ENCODE data around the gene DPEP3.

The DPEP3 gene

DNA sequence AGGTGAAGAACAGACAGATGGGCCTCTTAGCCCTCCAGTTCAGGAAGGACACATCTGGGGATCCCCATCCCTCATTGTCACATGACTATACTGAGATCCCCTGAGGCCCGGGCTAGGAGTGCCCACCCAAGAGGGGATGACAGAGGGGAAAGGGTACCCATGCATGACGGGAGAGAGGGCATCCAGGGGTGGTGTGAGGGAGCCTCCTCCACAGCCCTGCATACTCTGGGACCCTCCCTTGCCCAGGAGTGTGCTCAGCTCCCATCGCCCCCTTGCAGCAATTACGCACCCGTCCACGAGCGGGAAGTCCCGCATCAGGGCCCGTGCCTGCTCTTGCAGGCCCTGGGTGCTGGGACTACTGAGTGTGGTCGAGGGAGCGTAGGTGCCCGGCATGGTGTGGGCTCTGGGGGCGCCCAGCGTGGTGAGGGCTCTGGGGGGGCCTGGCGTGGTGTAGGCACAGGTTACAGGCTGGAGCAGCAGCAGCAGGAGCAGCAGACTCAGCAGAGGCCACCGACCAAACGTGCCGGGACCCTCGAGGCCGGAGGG, 12.4 kb upstream of the DPEP3 start:
- TF ChIP-seq, protein P1, sequence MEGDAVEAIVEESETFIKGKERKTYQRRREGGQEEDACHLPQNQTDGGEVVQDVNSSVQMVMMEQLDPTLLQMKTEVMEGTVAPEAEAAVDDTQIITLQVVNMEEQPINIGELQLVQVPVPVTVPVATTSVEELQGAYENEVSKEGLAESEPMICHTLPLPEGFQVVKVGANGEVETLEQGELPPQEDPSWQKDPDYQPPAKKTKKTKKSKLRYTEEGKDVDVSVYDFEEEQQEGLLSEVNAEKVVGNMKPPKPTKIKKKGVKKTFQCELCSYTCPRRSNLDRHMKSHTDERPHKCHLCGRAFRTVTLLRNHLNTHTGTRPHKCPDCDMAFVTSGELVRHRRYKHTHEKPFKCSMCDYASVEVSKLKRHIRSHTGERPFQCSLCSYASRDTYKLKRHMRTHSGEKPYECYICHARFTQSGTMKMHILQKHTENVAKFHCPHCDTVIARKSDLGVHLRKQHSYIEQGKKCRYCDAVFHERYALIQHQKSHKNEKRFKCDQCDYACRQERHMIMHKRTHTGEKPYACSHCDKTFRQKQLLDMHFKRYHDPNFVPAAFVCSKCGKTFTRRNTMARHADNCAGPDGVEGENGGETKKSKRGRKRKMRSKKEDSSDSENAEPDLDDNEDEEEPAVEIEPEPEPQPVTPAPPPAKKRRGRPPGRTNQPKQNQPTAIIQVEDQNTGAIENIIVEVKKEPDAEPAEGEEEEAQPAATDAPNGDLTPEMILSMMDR (IDR thresholded peaks at IDR 0.05; ENCODE audit: insufficient read depth, low read depth, low read length, missing control alignments) = no peak
- DNase-seq (ENCODE audit: low read depth) = no peak
- H3K4me3 ChIP-seq (ENCODE audit: low read length) = no peak overlapping the region

DNA sequence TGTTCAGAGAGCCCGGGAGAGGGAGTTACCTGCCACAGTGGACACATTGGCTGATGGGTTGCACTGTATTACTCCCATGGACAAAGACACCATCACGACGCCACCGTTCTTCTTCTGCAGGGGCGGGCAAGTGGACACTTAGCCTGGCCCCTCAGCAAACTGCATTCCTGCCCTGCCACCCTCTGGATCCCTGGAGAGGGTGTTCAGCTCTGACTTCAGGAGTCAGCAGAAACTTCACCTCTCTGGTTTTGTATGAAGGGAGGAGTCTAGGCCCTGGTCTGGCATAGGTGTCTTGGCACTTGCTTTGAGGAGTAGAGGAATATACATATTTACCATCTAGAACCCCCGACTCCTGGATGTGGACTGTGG, 9.7 kb upstream of the DPEP3 start:
- TF ChIP-seq, protein P1 (IDR thresholded peaks at IDR 0.05; ENCODE audit: insufficient read depth, low read depth, low read length, missing control alignments) = no peak
- DNase-seq (ENCODE audit: low read depth) = no peak
- H3K4me3 ChIP-seq (ENCODE audit: low read length) = no peak overlapping the region

DNA sequence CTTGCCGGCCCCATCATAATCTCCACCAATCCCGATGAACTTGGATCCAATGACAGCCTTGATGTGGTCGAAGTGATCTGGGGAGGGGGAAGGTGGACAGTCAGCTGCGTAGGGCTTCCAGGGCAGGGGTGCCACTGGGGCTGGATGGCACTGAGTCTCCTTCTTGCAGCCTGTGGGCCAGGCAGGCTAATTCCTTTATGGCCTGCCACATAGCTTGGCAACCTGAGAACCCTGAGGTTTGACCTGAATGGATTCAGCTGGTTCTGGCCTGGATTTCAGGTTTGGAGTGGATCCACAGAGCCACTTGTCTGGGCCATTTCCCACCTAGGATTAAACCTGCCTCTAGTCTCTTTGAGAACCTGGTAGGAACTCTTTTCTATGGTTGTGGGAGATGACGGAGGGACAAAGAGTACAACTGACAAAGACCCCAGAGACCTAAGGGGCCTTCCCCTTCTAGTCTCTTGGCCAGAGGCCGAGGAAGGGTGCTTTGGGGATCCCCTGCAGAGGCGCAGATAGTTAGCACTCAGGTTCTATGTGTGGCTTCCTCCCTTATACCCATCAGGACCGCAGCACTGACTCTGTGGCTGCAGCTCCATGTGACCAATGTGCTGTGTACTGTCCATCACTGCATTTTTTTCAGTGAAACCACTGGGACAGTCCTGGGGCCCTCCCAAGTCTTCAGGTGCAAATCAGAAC, 9.2 kb upstream of the DPEP3 start:
- DNase-seq (ENCODE audit: low read depth) = no peak
- no peak overlapping the region for H3K4me3 ChIP-seq (ENCODE audit: low read length)
- TF ChIP-seq, protein P1 (IDR thresholded peaks at IDR 0.05; ENCODE audit: insufficient read depth, low read depth, low read length, missing control alignments) = no peak

DNA sequence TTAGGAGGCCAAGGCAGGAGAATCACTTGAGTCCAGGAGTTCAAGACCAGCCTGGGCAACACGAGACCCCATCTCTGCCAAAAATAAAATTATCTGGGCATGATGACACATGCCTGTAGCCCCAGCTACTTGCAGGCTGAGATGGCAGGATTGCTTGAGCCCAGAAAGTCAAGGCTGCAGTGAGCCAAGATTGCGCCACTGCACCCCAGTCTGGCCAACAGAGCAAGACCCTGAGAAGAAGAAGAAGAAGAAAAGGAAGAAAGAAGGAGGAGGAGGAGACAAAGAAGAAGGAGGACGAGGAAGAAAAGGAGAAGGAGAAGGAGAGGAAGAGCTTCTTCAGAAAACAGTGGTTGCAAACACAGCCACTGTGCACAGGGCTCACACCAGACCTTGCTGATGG, 8.4 kb upstream of the DPEP3 start:
- TF ChIP-seq, protein P1 (IDR thresholded peaks at IDR 0.05; ENCODE audit: insufficient read depth, low read depth, low read length, missing control alignments) = no peak
- DNase-seq (ENCODE audit: low read depth) = no peak
- H3K4me3 ChIP-seq (ENCODE audit: low read length) = no peak overlapping the region

DNA sequence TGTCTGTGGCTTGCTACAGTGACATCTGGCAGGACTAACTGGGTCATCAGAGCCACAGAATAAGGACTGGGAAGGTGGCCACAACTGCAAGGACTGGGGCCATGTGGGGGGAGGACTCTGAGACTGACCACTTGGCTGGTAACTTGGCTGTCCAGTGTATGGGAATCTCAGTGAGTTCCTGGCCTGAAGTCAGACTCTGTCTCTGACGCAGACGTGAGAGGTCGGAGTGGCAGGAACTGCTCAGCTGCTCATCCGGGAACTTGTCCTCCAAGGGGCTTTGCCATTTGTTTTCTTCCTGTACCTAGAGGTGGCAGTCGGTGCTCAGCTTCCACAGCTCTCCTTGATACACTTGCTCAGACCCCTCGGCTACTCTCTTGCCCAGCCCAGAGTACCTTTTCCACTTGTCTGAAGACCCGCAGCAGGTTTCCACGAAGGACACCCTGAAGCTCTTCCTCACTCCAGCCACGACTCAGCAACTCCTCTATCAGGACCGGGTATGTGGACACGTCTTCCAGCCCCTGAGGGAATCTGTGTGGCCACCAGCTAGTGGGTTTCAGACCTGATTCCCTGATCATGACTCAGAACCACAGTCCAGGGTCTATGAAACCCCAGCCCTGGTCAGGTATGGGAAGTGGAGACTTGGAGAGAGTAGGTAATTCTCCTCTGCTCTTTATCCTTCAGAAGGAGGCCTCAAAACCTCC, 7.3 kb upstream of the DPEP3 start:
- DNase-seq (ENCODE audit: low read depth) = peak; percentile 30
- TF ChIP-seq, protein P1 (IDR thresholded peaks at IDR 0.05; ENCODE audit: insufficient read depth, low read depth, low read length, missing control alignments) = no peak

DNA sequence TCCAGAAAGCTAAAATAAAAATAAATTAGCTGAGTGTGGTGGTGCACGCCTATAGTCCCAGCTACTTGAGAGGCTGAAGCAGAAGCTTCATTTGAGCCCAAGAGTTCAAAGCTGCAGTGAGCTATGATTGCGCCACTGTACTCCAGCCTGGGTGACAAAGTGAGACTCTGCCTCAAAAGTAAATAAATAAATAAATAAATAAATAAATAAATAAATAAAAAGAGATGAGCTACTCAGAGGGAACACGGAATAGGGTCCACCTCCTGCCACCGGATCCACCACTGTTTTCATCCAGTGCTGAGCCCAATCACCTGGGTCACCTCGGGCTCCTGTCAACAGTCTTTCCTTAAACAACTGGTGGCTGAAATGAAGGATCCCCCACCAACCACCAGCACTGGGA, 6.7 kb upstream of the DPEP3 start:
- no peak for DNase-seq (ENCODE audit: low read depth)
- TF ChIP-seq, protein P1 (IDR thresholded peaks at IDR 0.05; ENCODE audit: insufficient read depth, low read depth, low read length, missing control alignments) = no peak
- no peak overlapping the region for H3K4me3 ChIP-seq (ENCODE audit: low read length)

More for the DNA sequence above, 7.3 kb upstream of the DPEP3 start:
- H3K4me3 ChIP-seq (ENCODE audit: low read length) = no peak overlapping the region

All from epithelial cell of esophagus (primary cell).